ENCODE data around the gene EIF4A3.

The EIF4A3 gene

DNA sequence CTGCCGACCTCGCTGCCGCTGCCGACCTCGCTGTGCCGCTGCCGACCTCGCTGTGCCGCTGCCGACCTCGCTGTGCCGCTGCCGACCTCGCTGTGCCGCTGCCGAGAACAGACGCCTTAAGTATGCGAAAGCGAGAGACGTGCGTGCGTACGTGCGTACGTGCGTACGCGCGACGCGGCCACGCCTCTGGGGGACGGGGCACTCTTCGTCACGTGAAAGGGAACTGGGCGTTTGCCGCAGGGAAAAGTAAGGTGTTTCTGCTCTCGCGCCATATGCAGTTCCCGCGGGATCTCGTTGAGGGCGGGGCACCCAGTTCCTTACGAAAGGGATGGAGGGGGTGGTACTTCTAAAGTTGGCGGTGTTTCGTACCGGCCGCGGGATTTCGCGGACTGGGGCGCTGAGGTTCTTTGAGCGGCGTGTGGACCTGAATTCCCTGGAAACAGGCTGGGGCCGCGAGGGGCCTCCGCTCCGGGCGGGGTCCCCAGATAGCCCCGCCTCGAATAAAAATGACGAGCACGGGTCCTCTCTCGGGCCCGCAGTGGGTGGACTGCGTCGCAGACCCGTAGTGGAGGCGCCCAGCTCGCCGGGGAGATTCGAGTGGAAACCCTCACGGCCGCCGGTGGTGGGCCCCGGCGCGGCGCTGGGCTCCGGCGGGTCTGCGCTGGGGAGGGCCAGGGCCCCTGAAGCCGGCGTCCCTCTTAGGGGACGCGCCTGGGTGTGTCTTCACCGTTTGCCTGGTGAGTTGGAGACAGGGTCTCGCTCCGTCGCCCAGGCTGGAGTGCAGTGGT lies at the start of gene EIF4A3:
TSS of gene EIF4A3 (minus strand) at position 94 of the 788 bp plus-strand sequence. CDS start 167 bp downstream, outside the sequence.
- peak; percentile 92 for DNase-seq

DNA sequence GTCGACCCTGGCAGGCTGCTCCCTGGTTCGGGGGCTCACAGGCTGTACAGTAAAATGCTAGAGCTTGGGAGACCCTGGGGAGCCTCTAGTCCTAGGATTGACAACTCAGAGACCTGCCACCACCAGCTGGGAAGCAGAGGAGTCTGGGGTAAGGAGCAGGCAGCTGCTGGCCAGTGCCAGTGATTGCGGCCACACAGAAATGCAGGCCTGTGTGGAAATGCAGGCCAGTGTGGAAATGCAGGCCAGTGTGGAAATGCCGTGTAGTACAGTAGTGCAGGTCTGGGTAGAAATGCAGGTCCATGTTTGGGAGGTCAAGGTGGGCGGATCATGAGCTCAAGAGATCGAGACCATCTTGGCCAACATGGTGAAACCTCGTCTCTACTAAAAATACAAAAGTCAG lies 49.7 kb upstream of the EIF4A3 start:
- DNase-seq, result no peak

DNA sequence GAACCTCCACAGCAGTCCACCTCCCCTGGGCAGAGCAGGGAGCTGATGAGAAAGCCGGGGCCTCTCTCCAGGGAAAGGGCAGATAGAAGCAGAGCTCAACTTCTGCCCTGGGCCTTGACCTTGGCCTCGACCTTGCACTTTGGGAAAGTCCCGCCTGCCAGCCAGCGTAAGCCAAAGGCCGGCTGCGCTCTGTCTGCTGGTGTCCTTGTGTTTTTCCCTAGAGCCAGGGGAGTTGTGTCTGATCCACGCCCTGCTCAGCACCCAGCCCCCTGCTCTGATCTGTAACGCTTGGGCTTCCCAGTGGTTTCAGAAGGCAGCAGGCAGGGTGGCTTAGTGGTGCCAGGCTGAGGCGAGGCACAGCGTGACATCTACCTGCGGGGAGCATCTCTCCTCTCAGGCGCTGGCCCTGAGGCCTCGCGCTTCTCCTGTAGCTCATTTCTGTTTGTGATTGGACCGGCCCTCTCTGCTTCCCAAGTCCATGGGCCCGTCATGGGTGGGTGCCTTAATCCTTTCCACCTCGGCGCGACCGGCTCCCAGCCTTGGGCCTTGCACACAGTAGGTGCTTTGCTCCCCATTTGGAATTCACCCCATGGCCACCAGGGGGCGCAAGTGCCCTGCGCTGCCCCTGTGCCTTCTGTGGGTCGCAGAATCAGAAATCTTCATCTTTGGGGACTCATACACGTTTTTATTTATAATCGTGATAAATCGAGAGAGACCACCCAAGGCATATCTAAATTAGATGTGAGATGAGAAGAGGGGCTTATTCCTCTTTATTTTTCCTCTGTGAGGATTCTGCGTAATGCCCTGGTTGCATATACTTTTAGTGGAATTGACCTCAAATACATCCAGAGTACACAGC lies 49.0 kb upstream of the EIF4A3 start:
- no peak for DNase-seq

DNA sequence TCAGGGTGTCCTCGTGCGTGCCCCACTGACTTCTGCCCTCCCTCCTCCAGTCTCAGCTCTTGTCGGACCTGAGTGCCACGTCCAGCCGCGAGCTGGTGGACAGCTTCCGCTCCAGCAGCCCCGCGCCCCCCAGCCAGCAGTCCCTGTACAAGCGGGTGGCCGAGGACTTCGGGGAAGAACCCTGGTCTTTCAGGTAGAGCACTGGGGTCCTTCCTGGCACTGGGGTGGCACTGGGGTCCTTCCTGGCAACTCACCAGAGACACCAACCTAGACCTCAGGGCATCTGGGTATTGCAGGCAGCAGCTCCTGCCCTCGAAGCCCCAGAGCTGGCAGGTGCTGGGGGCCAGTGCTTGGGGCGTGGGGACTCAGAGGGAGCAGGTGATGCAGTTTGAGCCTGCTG lies 48.2 kb upstream of the EIF4A3 start:
- no peak for DNase-seq

DNA sequence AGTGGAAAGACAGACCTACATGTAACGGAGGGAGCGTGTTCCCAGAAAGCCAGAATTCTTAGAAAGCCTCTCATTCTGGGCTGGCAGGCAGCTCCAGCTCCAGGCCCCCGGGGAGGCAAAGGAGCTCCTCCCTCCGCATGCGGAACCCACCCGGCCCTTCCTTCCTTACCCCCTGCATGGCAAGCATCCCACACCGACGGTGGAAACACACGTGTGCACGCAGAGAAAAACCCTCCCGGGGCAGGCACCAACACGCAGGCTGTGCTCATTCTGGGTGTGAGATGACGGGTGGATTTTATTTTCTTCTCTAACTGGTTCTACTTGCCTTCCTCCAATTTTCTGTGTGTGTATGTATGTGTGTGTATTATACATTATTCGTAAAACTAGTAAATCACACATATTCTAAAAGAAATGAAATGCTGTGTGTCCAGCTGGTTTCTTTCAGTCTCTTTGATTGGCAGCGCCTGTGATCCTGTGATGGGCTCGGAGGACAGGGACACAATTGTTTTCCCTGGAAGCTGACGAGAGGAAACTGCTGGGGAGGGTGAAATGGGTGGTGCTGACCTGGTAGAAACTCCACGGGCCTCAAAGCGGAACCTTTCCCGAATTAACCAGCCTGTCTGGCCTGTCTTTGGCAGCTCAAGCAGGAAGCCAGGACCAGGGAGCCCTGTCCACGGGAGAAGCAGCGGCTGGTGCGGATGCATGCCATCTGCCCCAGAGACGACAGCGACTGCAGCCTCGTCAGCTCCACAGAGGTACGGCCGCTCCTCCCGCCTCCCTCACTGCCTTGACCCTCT lies 45.1 kb upstream of the EIF4A3 start:
- no peak for DNase-seq

DNA sequence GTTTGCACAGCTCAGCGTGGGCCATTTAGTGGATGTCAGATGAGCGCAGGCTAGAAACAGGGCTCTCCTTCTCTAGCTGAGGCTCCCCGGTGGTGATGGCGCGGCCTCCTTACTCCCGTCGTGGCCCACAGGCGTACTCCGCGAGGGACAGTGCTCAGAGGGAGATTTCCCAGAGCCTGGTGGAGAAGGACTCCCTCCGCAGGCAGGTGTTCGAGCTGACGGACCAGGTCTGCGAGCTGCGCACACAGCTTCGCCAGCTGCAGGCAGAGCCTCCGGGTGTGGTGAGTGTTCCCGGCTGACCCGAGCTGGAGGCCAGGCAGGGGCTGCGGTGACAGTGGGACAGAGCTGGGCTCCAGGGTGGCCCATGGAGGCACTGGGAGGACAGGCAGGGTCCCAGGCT lies 44.3 kb upstream of the EIF4A3 start:
- DNase-seq, result no peak

DNA sequence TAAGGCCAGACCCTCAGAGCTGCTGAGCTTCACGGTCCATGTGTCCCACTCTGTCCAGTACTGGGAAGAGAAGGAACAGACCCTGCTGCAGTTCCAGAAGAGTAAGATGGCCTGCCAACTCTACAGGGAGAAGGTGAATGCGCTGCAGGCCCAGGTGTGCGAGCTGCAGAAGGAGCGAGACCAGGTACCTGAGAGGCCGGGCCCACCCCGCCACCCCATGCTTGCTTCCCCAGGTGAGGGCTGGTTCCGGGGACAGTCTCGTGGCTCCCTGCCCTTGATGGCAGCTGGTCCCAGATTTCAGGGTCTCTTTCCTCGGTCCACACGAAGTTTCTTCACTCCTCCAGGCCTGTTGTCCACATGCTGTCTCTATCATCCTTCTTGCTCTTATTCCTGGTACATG lies 43.8 kb upstream of the EIF4A3 start:
- no peak for DNase-seq

DNA sequence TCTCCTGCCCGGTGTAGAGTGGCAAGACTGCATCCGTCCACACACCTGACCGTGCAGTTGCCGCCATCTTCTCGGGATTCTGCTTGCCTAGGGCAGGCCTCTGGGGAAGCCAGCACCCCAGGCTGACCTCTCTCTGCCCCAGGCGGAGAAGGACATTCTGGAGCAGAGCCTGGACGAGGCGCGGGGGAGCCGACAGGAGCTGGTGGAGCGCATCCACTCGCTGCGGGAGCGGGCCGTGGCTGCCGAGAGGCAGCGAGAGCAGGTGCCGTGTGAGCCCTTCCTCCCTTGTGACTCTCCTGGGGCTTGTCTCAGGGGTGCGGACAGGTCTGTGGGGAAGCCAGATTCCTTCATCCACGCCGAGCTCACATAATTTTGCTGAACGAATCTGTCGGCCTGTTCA lies 42.7 kb upstream of the EIF4A3 start:
- no peak for DNase-seq

DNA sequence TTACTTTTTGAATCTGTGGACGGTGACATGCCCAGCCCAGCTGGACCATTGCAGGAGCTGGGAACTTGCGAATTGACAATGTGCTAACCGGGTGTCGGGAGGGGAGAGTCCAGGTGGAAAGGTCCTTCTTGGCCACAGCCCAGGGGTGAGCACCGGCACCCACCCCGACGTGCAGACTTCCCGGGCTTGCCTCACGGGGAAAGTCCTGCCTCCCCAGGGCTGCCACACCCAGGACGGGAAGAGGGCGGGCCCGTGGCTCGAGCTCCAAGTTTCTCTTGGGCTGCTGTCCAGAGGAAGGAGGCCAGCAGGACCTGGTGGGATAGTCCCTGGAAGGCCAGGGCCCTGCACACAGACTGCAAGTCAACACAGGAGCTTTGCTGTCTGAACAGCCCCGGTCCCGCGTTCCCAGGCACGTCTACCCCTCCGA lies 40.6 kb upstream of the EIF4A3 start:
- DNase-seq, result no peak

DNA sequence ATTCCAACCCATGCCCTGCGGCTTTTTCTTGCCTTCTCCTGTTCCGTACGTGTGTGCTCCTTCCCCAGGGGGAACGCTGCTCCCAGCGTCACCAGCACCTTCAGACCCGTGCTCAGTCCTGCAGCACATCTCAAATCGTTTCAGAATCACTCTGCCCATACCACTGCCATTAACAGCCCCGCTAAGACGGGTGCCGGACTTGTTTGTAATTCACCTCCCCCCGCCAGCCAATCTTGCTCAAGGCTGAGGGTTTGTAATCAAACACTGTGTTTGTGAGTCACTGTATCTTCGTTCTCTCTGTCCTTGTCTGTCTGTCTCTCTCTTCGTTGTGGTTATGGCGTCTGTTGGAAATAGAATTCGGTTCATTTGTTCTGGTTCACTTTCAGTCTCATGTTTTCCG lies 40.2 kb upstream of the EIF4A3 start:
- DNase-seq, result no peak

DNA sequence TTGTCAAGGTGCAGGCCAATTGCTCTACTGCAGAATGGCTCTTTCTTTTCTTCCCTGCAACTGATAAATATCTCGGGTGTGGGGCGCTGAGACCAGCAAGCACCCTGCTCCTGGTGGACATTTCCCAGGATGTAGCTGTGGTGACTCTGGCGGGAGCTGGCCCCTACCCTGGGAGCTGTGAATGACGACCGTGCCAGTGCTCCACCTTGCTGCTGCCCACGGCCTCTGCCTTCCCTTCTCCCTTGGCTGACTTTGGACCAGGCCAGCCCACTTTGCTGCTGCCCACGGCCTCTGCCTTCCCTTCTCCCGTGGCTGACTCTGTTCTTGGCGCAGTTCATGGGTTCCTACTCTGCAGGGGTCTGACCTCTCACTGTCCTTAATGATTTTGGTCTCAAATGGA lies 39.0 kb upstream of the EIF4A3 start:
- no peak for DNase-seq

DNA sequence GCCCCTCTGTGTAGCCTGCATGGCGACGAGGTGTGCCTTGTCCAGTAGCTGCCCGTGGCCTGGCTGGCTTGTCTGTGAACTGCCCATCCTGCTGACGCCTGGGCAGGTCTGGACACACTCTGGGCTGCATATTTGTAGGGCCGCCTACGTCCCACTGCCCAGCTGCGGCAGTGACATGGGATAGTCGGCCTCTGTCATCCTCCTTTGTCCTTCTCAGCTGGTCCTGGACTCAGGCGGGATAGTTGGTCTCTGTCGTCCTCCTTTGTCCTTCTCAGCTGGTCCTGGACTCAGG lies 37.4 kb upstream of the EIF4A3 start:
- no peak for DNase-seq

DNA sequence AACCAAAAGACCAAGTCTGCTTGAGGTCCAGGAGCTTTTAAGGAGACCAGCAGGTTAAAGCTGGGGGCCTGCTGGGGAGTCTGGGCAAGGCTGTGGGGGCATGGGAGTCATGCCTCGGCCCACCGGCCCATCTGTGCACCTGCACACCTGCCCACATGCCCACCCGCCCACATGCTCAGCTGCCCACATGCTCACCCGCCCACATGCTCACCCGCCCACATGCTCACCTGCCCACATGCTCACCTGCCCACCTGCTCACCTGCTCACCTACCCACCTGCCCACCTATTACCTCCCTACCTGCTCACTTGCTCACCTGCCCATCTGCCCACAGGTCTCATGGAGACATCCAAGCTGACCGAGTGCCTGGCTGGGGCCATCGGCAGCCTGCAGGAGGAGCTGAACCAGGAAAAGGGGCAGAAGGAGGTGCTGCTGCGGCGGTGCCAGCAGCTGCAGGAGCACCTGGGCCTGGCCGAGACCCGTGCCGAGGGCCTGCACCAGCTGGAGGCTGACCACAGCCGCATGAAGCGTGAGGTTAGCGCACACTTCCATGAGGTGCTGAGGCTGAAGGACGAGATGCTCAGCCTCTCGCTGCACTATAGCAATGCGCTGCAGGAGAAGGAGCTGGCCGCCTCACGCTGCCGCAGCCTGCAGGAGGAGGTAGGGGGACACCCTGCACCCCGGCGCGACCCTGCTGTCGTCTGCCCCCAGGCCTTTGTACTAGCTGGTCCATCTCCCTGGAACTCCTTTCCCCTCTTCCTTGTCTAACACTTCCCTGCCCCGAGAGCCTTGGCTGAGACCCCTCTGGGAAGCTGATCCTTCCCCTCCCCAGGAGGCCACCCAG lies 36.9 kb upstream of the EIF4A3 start:
- DNase-seq, result no peak

DNA sequence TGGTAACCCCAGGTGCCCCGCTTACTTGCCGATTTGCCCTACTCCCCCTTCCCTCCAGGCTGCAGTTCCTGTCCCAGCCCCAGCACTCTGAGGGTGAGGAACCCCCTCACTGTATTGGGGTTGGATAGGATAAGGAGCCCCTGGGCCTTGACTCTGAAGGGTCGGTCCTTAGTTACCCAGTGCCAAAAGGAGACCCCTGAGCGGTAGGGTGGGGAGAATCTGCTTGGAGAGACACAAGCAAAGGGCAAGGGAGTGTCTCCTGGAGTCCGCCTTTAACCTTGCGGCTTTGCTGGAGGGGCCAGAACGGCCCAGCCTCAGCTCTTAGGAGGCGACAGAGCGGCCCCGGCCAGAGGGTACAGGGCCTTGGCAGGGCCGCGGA lies 35.9 kb upstream of the EIF4A3 start:
- DNase-seq, result no peak

DNA sequence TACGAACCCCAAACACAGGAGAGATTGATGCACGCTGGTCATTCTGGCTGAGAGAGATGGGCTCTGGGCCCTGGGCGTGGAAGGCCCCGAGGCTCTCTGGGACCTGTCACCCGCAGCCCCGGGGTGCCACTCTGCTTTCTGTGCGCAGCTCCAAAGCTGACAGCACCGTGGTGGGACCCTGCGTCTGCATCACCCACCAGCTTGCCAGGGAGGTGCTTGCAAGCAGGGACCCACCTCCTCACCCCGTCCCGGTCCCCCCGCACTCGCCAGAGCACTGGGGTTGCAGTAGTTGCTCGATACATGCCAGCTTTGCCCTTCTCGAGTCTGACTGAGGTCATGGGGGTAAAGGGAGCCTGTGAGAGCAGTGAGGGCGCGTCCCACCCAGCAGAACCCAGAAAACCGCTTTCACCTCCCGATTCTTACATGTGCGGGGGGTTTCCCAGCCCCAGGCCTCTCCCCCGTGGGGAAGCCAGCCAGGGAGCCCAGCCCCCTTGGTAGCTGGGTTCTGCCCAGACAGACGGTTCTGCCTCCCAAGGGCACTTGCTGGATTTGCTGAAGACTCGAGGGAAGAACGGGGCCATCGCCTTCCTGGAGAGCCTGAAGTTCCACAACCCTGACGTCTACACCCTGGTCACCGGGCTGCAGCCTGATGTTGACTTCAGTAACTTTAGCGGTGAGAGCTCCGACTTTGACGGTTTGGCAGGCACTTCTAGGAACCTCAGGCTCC lies 35.4 kb upstream of the EIF4A3 start:
- no peak for DNase-seq

DNA sequence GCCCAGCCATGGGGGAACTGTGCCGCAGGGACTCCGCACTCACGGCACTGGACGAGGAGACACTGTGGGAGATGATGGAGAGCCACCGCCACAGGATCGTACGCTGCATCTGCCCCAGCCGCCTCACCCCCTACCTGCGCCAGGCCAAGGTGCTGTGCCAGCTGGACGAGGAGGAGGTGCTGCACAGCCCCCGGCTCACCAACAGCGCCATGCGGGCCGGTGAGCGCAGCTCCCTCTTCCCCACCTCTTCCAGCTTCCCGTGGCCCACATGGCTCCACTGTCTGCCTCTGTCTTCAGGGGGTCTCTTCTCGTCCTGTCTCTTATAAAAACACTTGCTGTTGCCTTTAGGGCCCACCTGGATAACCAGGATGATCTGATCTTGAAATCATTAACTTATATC lies 34.5 kb upstream of the EIF4A3 start:
- DNase-seq, result no peak

DNA sequence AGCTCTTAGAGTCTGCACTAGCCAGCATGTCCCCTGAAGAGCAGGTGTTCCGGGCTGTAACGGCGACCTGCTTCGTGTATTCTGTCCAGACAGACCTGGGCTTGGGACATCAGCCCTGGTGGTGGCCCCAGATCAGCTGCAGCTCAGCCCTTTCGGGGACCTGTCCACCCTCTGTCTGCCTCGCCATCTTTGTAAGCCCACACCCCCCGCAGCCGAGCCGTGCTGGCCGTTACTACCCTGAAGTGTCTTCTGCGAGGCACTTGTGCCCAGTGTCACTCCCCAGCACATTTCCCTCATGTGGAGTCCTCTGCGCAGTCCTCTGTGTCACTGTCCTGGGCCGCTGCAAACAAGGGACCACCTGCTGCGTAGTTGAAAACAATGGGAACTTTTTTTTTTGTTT lies 33.3 kb upstream of the EIF4A3 start:
- no peak for DNase-seq

DNA sequence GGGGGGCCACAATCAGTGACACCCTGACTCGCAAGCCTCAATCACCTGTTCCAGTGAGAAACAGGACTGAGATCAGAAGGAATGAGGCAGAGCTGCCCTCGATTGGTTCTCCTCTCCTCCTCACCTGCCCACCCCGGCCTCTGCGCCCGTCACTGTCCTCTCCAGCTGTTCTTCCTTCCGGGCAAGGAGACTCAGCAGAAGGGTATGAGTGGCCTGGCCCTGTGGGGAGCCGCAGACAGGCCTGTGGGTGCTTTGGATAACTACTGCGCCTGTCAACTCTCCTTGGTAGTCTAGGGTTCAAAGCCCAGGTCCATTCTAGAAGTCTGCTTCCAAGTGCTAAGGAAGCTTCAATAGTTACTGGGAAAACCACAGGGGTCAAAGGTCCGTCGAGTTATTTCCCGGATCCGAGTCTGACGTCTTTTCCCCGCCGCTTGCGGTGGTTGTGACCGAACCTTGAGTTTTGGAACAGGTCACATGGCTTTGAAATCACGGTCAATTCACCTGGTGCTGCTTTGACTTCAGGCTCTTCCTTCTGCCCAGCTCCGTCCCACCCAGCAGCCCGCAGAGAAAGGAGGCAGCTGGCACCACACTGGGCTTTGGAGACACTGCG lies 31.2 kb upstream of the EIF4A3 start:
- DNase-seq, result no peak

DNA sequence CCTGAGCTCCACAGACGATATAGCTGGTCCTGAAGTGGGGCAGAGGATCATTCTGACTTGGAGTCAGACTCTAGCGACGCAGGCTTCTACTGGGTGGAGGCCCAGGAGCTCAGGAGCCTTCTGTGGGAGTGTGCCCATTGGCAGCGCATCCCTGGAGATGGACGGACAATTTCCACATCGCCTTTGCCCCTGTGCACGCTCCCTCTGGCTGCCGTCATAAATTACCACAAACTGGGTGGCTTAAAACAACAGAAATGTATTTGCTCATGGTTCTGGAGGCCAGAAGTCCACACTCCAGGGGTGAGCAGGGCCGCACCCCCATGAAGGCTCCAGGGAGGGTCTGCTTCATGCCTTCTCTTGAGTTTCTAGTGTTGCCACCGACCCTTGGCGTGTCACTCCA lies 29.8 kb upstream of the EIF4A3 start:
- no peak for DNase-seq

DNA sequence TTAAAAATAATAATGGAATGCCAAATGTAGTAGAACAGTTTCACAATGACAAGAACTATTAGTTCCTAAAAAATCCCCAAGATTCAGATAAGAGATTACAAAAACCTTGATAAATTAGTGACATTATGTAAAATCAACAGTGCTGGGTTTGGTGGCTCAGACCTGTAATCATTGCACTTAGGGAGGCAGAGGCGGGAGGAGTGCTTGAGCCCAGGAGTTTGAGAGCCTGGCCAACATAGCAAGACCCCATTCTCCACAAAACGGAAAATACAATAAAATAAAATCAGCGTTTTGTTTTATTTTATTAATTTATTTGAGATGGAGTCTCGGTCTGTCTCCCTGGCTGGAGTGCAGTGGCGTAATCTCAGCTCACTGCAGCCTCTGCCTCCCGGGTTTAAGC lies 27.0 kb upstream of the EIF4A3 start:
- DNase-seq, result no peak

DNA sequence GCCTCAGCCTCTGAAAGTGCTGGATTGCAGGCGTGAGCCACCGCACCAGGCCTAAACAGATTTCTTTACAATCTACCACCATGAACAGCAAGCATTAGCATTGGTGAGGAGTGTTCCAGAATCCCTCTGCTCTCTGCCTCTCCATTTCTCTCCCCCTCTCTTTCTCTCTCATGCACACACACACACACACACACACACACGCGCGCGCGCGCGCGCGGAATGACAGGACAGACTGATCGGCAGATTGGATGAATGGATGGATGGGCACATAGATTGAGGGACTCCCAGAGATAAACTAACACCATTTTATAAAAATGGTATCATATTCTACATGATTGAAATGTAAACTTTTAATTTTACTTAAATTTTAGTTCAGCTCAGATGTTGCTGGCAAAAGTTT lies 26.2 kb upstream of the EIF4A3 start:
- no peak for DNase-seq

DNA sequence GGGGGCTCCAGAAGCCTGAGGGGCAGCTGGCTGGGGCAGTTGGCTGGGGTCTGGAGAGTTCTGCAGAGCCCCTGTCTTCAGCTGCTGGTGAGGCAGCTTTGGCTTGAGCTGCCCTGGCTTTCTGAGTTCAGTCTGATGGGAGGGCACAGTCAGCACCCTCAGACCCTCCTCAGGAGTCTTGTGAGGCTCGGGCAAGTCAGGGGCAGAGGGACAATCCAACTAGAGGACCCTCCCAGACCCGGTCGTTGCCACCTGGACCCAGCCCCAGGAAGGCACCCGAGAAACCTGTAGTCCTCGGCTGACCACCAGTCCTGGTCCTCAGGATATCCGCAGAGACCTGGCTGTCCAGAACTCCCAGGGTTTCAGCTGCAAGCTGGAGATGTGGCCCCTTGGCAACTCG lies 24.8 kb upstream of the EIF4A3 start:
- no peak for DNase-seq

Data from GOT3 (cell line).